GM18907 (cell line): Measurements from ENCODE around the gene CREB5.
"Not testable (repeated sequence)": the region's sequence is repeated elsewhere in the genome, so short reads cannot be mapped to it uniquely, and the experiment has no call there.

Experiments
- ATAC-seq: cut with Tn5 transposase; IDR thresholded peaks from one replicate; pipeline ENCODE4 v1.9.1; 2021; ENCODE audit warnings: mild to moderate bottlenecking, moderate library complexity; ENCODE audit not compliant: unreplicated experiment

The CREB5 gene

GRCh38 chr7:28761505-28761904, 349.2 kb downstream of the CREB5 start:
- ATAC-seq, result no peak

DNA sequence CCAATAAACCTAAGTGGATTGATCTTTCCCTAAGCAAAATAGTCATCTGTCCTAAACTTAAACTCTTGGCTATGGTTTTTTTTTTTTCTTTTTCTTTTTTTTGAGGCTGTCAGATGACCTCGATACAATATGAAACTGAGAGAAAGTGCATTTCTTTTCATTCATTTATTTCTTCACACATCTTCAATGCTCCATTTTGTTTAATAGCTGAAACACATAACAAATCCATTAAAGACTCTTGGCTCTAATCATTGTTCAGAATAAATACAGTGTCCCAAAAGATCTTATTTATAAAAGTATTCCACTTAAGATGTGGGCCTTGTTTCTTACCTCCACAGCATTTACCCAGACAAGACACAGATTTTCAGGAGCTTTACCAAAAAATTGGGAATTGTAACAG, 350.3 kb downstream of the CREB5 start:
- ATAC-seq, result no peak

- no peak for ATAC-seq
Measured at GRCh38 chr7:28766359-28766758, 354.0 kb downstream of the CREB5 start.

GRCh38 chr7:28767356-28767755, 355.0 kb downstream of the CREB5 start:
- ATAC-seq, result no peak

GRCh38 chr7:28768577-28769147, 356.3 kb downstream of the CREB5 start:
- ATAC-seq, result no peak

GRCh38 chr7:28771906-28772622, 359.7 kb downstream of the CREB5 start:
- no peak for ATAC-seq

DNA sequence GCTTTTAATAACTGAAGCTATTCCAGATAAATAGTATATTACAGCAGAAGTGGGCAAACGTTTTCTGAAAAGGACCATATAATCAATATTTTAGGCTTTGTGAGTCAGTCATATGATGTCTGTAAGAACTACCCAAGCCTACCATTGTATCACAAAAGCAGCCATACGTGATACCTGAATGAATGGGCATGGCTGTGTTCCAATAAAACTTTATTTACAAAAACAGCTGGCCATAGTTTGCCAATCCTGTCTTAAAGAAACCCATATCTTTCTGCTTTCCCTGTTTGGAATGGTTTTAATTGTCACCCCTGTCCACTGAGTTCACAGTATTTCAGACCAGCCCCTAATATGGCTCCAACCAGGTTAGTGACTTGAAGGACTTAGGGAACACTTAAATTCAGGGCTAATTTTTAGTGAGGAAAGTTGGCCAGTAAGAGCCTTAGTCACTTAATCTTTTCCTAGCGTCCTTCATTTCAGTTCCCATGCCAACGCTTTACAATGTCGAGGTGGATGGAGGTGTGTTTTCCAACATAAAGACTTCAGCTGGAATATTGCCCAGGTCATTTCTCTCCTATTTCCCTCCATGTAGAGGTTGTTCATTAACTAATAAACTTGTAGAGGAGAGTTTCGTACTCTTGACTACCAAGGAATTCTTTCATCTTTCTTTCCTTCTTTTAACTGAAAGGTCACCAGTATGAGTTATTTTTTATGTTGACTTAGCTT, 361.3 kb downstream of the CREB5 start:
- no peak for ATAC-seq

- no peak for ATAC-seq
Measured at GRCh38 chr7:28774261-28774988, 362.1 kb downstream of the CREB5 start.

- ATAC-seq, result no peak
Measured at GRCh38 chr7:28776463-28777157, 364.3 kb downstream of the CREB5 start.

GRCh38 chr7:28778786-28779185, 366.5 kb downstream of the CREB5 start:
- no peak for ATAC-seq

DNA sequence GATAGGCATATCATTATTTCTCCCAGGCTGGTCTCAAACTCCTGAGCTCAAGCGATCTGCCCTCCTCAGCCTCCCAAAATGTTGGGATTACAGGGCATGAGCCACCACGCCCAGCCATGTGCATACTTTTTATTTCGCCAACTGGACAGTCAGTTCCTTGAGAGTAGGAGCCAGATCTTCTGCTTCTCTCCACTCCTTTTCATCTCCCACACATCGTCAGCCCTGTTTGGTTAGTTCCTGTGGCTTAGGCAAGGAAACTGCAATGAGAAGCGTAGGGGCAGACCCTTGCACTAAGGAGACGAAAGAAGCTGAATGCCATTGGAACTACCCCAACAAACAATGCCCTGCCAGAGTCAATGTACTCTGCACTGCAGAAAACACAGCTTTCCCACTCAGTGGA, 367.6 kb downstream of the CREB5 start:
- no peak for ATAC-seq

- no peak for ATAC-seq
Measured at GRCh38 chr7:28782362-28782761, 370.0 kb downstream of the CREB5 start.

- ATAC-seq, result no peak
Measured at GRCh38 chr7:28784171-28784902, 372.0 kb downstream of the CREB5 start.

GRCh38 chr7:28785041-28785995, 373.0 kb downstream of the CREB5 start:
- no peak for ATAC-seq

GRCh38 chr7:28786156-28786555, 373.8 kb downstream of the CREB5 start:
- not testable (repeated sequence) for ATAC-seq

GRCh38 chr7:28787106-28787505, 374.8 kb downstream of the CREB5 start:
- no peak for ATAC-seq

GRCh38 chr7:28790467-28790866, 378.1 kb downstream of the CREB5 start:
- no peak for ATAC-seq

GRCh38 chr7:28792858-28793257, 380.5 kb downstream of the CREB5 start:
- no peak for ATAC-seq
